Activated CD8-positive, alpha-beta T cell treated with anti-CD3 and anti-CD28 coated beads, Interleukin-2, amount 10 ng/mL, durations not matched to agents 7 days and 5 days (primary cell): ENCODE data around the gene CD34. TPM values are rescaled to one million over a fixed set of nuclear protein-coding genes. Genes with fewer than 3 reads are reported as not detected.

Source experiments
- ATAC-seq: fragments of 150-1000 bp; cut with Tn5 transposase; one replicate; pipeline ENCODE4 v1.10.0; 2021; ENCODE audit warnings: moderate library complexity
- CTCF ChIA-PET: fragments of 350-600 bp; sonication (Branson Sonifier 250); formaldehyde crosslinking; loops from one replicate; lab custom pipeline; 2021; ENCODE audit warnings: antibody characterized with exemption; lab: Charles Lee
- POLR2A ChIA-PET: fragments of 350-600 bp; sonication (Branson Sonifier 250); formaldehyde crosslinking; loops from one replicate; lab custom pipeline; 2021; ENCODE audit warnings: antibody characterized with exemption; lab: Charles Lee
- DNase-seq: peaks from one replicate; pipeline ENCODE4 v3.0.0-alpha.2; 2020
- H3K27ac Mint-ChIP-seq: one replicate; pipeline ENCODE4 v1.8.0; 2021; ENCODE audit warnings: mild to moderate bottlenecking, mixed read lengths
- H3K27me3 Mint-ChIP-seq: one replicate; pipeline ENCODE4 v1.8.0; 2021; ENCODE audit warnings: low read depth, mixed read lengths
- H3K36me3 Mint-ChIP-seq: one replicate; pipeline ENCODE4 v1.8.0; 2021; ENCODE audit warnings: low read depth, mixed read lengths
- H3K4me1 Mint-ChIP-seq: one replicate; pipeline ENCODE4 v1.8.0; 2021; ENCODE audit warnings: low read depth, mixed read lengths
- H3K4me3 Mint-ChIP-seq: one replicate; pipeline ENCODE4 v1.8.0; 2021; ENCODE audit warnings: mild to moderate bottlenecking, mixed read lengths
- H3K9me3 Mint-ChIP-seq: one replicate; pipeline ENCODE4 v1.8.0; 2022; ENCODE audit warnings: mixed read lengths; ENCODE audit not compliant: insufficient read depth
- total RNA-seq, 2 experiments: library from RNA; stranded (reverse); gene quantifications; one replicate each; pipeline ENCODE4 v1.2.3, GENCODE V29; 2021

Gene CD34, protein sequence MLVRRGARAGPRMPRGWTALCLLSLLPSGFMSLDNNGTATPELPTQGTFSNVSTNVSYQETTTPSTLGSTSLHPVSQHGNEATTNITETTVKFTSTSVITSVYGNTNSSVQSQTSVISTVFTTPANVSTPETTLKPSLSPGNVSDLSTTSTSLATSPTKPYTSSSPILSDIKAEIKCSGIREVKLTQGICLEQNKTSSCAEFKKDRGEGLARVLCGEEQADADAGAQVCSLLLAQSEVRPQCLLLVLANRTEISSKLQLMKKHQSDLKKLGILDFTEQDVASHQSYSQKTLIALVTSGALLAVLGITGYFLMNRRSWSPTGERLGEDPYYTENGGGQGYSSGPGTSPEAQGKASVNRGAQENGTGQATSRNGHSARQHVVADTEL
- not detected for total RNA-seq

DNA sequence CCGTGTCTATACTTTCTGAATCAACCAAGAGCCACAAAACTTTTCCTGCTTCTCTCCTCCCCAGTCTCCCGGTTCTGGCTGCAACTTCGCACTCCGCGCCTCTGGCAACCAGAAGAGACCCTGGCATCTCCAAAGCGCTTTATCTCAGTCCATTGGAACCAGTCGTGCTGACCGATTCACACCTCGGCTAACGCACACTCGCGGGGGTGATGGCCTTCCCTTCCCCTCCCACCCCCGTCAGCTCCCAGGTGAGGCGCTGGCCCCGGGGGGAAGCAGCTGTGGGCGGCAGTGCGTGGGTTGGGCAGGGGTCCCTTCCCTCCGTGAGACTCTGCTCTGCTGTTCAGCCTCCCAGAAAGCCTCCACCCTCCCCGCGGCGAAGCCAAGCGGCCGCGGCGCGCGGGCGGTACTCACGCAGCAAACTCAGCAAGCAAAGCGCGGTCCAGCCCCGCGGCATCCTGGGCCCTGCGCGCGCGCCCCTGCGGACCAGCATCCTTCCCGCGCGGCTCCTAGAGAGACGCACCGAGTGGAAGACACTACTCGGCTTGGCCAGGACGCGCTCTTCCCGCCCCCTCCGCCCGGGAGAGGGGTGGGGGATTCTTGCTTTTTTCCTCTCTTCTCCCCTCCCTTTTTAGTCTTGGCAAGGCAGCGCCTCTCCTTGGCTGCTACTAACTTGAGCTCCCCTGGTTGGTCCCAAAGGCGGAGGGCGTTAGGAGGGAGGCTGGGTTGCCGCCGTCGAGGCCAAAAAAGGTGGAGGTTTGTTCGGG lies at the start of gene CD34:
TSS of gene CD34 (minus strand) at position 535 of the 764 bp plus-strand sequence. CDS start at position 490, 45 bp downstream.
- H3K9me3 Mint-ChIP-seq = no peaks in the 10 kb centered on the region
- H3K36me3 Mint-ChIP-seq = no peaks in the 10 kb centered on the region
- H3K4me3 Mint-ChIP-seq = peak within 1 kb of the TSS; percentile 42
- DNase-seq = peak; percentile 38
- POLR2A ChIA-PET = no interaction called here
- peak; percentile 82 for ATAC-seq
- H3K27ac Mint-ChIP-seq = no peak within 1 kb of the TSS
- H3K27me3 Mint-ChIP-seq = peaks cover 66% of the 10 kb centered on the region
- peaks cover 15% of the 10 kb centered on the region for H3K4me1 Mint-ChIP-seq
- CTCF ChIA-PET = interaction anchor here (1.3 kb wide), 1 partner anchor 87 kb away, joined by 4 read pairs; no protein-coding TSS in a partner anchor

DNA sequence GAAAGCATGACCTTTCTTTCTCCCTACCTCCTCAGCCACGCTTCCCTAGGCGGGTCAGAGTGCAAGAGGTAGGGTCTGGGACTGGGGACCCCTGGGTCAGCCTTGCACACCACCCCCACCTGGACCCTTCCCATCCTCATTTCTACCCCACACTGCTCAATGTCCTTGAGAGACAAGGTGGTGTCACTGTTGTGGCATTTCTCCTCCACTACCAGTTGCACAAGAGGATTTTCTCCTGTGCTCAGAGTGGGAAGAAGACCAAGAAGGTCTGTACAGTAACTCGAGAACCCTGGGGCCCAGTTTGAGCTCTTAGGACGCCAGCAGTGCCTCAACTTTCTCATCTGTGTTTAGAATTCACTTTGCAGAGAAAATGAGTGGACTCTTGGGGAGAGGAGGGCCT lies 49.4 kb upstream of the CD34 start:
- ChIA-PET POLR2A (no interaction called here), CTCF (interaction anchor here (1.6 to 9.7 kb wide), 2 partner anchors 76 to 92 kb away, joined by 7 to 275 read pairs; no protein-coding TSS in a partner anchor)
- Mint-ChIP-seq H3K4me1 (peaks cover 15% of the 10 kb centered on the region), H3K4me3 (no peak overlapping the region), H3K27me3 (peaks cover 50% of the 10 kb centered on the region), H3K36me3 (no peaks in the 10 kb centered on the region), H3K27ac (no peak overlapping the region), H3K9me3 (no peaks in the 10 kb centered on the region)
- ATAC-seq = no peak
- DNase-seq = no peak

DNA sequence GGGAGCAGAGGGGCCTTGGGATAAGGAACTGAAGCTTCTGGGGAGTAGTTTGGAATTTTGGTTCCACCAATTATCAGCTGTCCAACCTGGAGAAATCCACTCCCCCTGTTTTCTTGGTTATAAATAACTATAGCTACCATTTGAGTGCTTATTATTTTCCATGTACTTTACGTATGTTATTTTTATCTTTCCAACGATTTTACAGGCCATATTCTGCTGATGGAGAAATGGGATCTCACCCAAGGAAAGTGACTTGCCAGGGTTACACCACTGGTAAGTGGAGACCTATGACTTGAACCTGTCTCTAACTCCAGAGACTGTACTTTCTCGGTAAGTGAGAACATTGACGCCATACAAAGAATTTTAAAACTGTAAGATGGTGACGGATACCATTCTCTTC lies 49.0 kb upstream of the CD34 start:
- H3K36me3 Mint-ChIP-seq = no peaks in the 10 kb centered on the region
- ATAC-seq (no peak), DNase-seq (no peak)
- CTCF ChIA-PET = interaction anchor here (9.7 kb wide), 1 partner anchor 75 kb away, joined by 275 read pairs; no protein-coding TSS in a partner anchor
- H3K4me1 Mint-ChIP-seq = peaks cover 15% of the 10 kb centered on the region
- peaks cover 54% of the 10 kb centered on the region for H3K27me3 Mint-ChIP-seq
- no peak overlapping the region for H3K27ac Mint-ChIP-seq
- POLR2A ChIA-PET = no interaction called here
- H3K9me3 Mint-ChIP-seq = no peaks in the 10 kb centered on the region
- H3K4me3 Mint-ChIP-seq = peak overlapping the region; percentile 62

DNA sequence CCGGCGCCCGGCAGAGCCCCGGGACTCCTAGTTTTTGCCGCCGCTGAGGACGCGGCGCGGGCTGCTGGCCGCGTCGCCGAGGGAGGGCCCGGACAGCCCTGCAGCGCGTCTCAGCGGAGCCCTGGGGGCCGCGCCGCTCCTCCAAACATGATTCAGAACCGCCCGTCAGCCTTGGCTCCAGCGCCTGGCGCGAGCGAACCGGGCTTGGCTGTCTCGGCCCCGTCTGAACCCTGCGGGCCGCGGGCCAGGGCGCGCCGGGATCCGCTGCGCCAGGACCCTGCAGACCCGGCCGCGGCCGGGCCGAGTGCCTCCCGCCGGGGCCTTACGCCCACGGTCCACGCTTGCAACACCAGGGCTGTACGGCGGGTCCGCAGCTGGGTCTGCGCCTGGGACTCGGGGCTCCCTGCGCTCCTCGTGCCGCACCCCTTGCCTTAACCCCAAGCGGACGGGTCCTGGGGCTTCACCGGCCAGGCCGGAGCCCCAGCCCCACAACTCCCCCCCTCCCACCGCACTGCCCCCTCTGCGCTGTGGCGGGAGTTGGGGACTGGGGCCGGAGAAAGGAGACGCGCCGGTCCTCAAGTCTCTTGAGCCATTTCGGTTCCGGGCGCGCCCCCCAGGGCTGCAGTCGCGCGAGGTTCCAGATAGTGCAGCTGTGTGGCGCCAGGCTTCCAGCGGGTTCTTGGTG lies 48.4 kb upstream of the CD34 start:
- H3K36me3 Mint-ChIP-seq = no peaks in the 10 kb centered on the region
- peak overlapping the region; percentile 62 for H3K4me3 Mint-ChIP-seq
- POLR2A ChIA-PET = no interaction called here
- peaks cover 15% of the 10 kb centered on the region for H3K4me1 Mint-ChIP-seq
- H3K27ac Mint-ChIP-seq = no peak overlapping the region
- CTCF ChIA-PET = interaction anchor here (1.5 to 9.7 kb wide), 2 partner anchors 75 to 130 kb away, joined by 4 to 275 read pairs; no protein-coding TSS in a partner anchor
- ATAC-seq (peak; percentile 51), DNase-seq (no peak)
- H3K9me3 Mint-ChIP-seq = no peaks in the 10 kb centered on the region
- peaks cover 60% of the 10 kb centered on the region for H3K27me3 Mint-ChIP-seq

DNA sequence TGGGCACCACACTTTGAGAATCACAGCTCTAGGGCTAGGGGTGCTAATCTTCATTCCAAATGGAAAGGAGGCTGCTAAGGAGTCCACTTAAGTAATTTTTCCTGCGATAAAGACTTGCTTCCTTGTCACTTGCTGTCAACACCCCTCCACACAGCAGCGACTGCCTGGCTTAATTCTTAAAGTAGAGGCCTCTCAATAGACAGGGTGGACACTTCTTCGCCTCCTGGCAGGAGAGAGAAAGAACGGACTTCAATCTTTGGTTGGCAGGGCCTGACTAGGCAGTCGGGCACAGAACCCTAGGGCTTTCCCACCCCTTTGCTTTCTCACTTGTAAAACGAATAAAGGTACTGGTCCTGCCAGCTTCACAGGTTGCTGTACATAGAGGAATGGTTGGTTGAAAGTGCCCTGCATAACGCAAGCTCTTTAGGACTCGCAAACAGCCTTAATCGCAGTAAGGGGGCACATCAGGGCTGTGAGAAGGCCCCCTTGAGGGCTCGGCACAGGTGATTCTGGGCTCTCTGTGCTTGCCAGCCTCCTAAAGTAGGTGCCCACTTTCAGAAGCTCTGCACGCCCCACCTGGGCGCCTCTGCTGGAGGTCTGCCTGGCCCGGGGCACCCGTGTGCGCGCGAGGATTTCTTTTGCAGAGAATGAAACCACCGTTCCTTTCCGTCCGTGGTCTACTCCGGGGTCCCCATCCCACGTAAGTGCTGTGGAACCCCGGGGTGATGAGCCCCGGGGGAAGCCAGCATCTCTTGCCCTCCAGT lies 47.6 kb upstream of the CD34 start:
- DNase-seq = no peak
- H3K9me3 Mint-ChIP-seq = no peaks in the 10 kb centered on the region

DNA sequence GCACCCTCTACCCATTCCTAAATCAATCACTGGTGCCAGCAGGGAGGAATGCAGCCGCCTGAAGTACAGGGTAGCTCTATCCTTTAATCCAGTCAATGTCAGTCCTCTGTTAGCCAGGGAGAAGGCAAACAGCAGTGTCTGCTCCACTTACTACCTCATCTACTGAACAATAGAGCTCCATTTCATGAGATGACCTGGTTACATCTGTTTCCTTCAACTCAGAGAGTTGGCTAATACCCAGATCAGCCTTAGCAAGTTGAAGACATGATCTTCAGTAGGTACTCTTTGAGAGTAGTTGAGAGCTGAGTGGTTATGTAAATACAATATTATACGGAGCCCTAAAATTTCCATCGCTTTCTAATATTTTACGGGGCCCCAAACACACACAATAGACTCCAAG lies 46.1 kb upstream of the CD34 start:
- H3K36me3 Mint-ChIP-seq = no peaks in the 10 kb centered on the region
- ATAC-seq (no peak), DNase-seq (no peak)
- ChIA-PET CTCF (interaction anchor here (1.0 to 9.7 kb wide), 7 partner anchors 10 to 288 kb away, joined by 3 to 275 read pairs (median 4); no protein-coding TSS in a partner anchor), POLR2A (interaction anchor here (0.7 kb wide), 1 partner anchor 368 kb away, joined by 3 read pairs; no protein-coding TSS in a partner anchor)
- H3K9me3 Mint-ChIP-seq = no peaks in the 10 kb centered on the region
- no peak overlapping the region for H3K4me3 Mint-ChIP-seq
- H3K4me1 Mint-ChIP-seq = peaks cover 3% of the 10 kb centered on the region
- peaks cover 63% of the 10 kb centered on the region for H3K27me3 Mint-ChIP-seq
- no peak overlapping the region for H3K27ac Mint-ChIP-seq

More for the DNA sequence above, 47.6 kb upstream of the CD34 start:
- H3K4me3 Mint-ChIP-seq = peak overlapping the region; percentile 44
- ChIA-PET POLR2A (no interaction called here), CTCF (interaction anchor here (1.2 to 9.7 kb wide), 7 partner anchors 11 to 287 kb away, joined by 3 to 275 read pairs (median 4); no protein-coding TSS in a partner anchor)
- ATAC-seq = no peak
- H3K27me3 Mint-ChIP-seq = peaks cover 62% of the 10 kb centered on the region
- peaks cover 12% of the 10 kb centered on the region for H3K4me1 Mint-ChIP-seq
- no peak overlapping the region for H3K27ac Mint-ChIP-seq
- no peaks in the 10 kb centered on the region for H3K36me3 Mint-ChIP-seq

DNA sequence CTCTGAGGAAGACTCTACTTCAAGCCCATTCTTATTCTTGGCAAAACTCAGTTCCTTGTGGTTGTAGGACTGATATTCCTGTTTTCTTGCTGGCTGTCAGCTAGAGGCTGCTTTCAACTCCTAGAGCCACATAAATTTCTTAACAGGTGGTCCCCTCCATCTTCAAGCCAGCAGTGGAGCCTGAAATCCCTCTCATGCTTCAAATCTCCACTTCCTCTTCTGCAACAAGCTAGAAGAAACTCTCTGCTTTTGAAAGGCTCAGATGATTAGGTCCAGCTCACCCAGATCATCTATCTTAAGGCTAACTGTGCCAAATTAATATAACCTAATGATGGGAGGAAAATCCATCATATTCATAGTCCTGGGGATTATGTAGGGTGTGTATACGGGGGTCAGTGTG lies 43.2 kb upstream of the CD34 start:
- H3K4me3 Mint-ChIP-seq = no peak overlapping the region
- peaks cover 46% of the 10 kb centered on the region for H3K27me3 Mint-ChIP-seq
- ATAC-seq = no peak
- POLR2A ChIA-PET = no interaction called here
- no peak overlapping the region for H3K27ac Mint-ChIP-seq
- DNase-seq = no peak
- no peaks in the 10 kb centered on the region for H3K4me1 Mint-ChIP-seq
- CTCF ChIA-PET = interaction anchor here (1.0 to 2.8 kb wide), 3 partner anchors 9 to 128 kb away, joined by 3 to 22 read pairs (median 6); no protein-coding TSS in a partner anchor
- no peaks in the 10 kb centered on the region for H3K36me3 Mint-ChIP-seq
- no peaks in the 10 kb centered on the region for H3K9me3 Mint-ChIP-seq

DNA sequence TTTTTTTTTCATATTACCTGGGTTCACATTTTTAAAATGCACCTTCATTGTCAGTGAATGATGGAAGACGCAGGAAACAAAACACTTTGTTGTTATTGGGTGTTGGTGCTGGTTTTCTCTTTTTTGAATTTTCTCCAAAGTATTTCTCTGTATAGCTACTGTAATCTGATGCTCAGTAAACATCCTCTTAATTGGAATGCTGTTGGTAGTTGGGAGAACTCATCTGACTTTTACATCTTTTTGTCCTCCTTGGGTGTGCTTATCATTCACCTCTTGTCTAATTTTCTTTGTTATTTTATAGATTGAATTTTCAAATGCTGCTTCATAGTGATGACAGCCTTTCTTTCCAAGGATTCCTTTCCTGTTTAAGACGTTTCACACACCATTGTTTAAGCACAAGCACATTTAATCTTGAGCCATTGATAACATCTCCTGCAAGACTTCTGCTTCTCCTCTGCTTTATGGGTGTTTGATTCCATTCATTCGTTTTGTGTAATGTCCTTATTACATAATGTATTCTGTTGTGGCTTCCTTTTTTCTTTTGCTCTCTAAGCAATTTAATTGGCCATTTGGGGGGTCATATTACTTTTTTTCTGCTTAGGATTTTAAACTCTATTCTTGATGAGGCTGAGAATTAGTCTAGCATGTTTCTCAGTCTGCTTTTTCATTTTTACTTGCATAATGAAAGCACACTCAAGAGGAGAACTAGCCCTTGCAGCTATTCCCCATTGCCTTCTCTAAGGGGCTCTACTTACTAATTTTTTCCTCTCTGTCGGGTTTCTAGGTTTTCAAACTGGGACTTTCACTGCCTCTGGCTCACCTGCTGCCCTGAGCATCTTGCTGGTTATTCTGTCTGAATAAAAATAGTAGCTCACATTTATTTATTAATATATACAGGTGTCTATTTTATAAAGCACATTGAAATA lies 42.0 kb upstream of the CD34 start:
- DNase-seq = no peak
- Mint-ChIP-seq H3K27ac (no peak overlapping the region), H3K4me3 (no peak overlapping the region), H3K36me3 (no peaks in the 10 kb centered on the region), H3K4me1 (no peaks in the 10 kb centered on the region), H3K27me3 (peaks cover 41% of the 10 kb centered on the region), H3K9me3 (no peaks in the 10 kb centered on the region)
- CTCF ChIA-PET = interaction anchor here (0.7 to 3.1 kb wide), 5 partner anchors 10 to 127 kb away, joined by 3 to 22 read pairs (median 6); no protein-coding TSS in a partner anchor
- ATAC-seq = no peak
- POLR2A ChIA-PET = no interaction called here

DNA sequence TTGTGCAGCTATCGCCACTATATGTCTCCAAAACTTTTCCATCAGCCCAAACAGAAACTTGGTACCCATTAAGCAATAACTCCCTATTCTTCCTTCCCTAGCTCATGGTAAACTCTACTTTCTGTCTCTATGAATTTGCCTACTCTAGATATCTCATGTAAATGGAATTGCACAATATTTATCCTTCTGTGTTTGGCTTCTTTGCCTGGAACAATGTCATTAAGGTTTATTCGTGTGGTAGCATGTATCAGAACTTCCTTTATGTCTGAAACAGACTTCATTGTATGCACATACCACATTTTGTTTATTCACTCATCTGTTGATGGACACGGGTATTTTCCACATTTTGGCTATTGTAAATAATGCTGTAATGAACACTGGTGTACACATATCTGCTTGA lies 40.7 kb upstream of the CD34 start:
- ChIA-PET CTCF (interaction anchor here (0.9 to 3.1 kb wide), 2 partner anchors 12 to 67 kb away, joined by 5 to 21 read pairs; no protein-coding TSS in a partner anchor), POLR2A (no interaction called here)
- Mint-ChIP-seq H3K4me3 (no peak overlapping the region), H3K4me1 (no peaks in the 10 kb centered on the region), H3K27me3 (peaks cover 30% of the 10 kb centered on the region), H3K36me3 (no peaks in the 10 kb centered on the region), H3K27ac (no peak overlapping the region), H3K9me3 (no peaks in the 10 kb centered on the region)
- DNase-seq (no peak), ATAC-seq (no peak)

DNA sequence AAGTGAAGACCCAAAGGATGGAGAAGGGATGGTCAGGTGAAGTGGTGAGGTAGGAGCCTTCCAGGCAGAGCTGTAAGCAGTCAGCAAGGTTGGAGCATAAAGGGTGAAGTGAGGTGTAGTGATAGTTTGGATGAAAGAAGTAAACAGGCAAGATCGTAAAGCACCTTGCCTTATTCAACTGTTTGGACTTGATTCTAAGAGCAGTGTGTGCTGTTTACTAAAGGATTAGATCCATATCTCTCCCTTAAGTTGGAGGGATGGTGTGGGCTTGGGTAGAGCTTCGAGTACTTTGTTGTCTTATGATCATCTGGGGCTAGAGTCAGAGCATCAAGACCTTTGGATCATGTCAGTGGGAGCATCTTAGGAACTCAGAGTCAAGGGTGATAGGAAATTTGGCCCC lies 39.8 kb upstream of the CD34 start:
- H3K4me1 Mint-ChIP-seq = no peaks in the 10 kb centered on the region
- H3K4me3 Mint-ChIP-seq = no peak overlapping the region
- ChIA-PET CTCF (interaction anchor here (0.9 to 3.1 kb wide), 2 partner anchors 13 to 66 kb away, joined by 5 to 21 read pairs; no protein-coding TSS in a partner anchor), POLR2A (interaction anchor here (0.7 kb wide), 1 partner anchor 42 kb away, joined by 3 read pairs; no protein-coding TSS in a partner anchor)
- H3K27me3 Mint-ChIP-seq = peaks cover 24% of the 10 kb centered on the region
- no peaks in the 10 kb centered on the region for H3K9me3 Mint-ChIP-seq
- H3K27ac Mint-ChIP-seq = no peak overlapping the region
- H3K36me3 Mint-ChIP-seq = no peaks in the 10 kb centered on the region
- no peak for ATAC-seq
- no peak for DNase-seq
